WTC11 (cell line): Measurements from ENCODE around the gene GAS1. TPM values are rescaled to one million over a fixed set of nuclear protein-coding genes. Genes with fewer than 3 reads are reported as not detected.

Experiments
- ATAC-seq: fragments of 200-7000 bp; cut with Tn5 transposase; 2 replicates; pipeline ENCODE4 v1.10.0; 2021; ENCODE audit warnings: mild to moderate bottlenecking, moderate library complexity
- CTCF ChIA-PET: fragments of 300-600 bp; sonication (Branson Sonifier 250); formaldehyde crosslinking; loops from one replicate; lab custom pipeline; 2021; ENCODE audit warnings: antibody characterized with exemption; lab: Charles Lee
- POLR2A ChIA-PET: fragments of 350-600 bp; sonication (Branson Sonifier 250); formaldehyde crosslinking; loops from one replicate; lab custom pipeline; 2021; ENCODE audit warnings: antibody characterized with exemption; lab: Charles Lee
- DNase-seq: peaks from one replicate; pipeline ENCODE4 v3.0.0; 2021; ENCODE audit warnings: low spot score
- H3K27ac Mint-ChIP-seq: 2 replicates; pipeline ENCODE4 v1.8.0; 2021; ENCODE audit warnings: mixed read lengths
- H3K27me3 Mint-ChIP-seq: 2 replicates; pipeline ENCODE4 v1.8.0; 2021; ENCODE audit warnings: low read depth, mild to moderate bottlenecking, moderate library complexity, mixed read lengths
- H3K36me3 Mint-ChIP-seq: 2 replicates; pipeline ENCODE4 v1.8.0; 2021; ENCODE audit warnings: mixed read lengths
- H3K4me1 Mint-ChIP-seq: 2 replicates; pipeline ENCODE4 v1.8.0; 2022; ENCODE audit warnings: mixed read lengths
- H3K4me3 Mint-ChIP-seq: 2 replicates; pipeline ENCODE4 v1.8.0; 2021; ENCODE audit warnings: mild to moderate bottlenecking, moderate library complexity, mixed read lengths
- H3K9me3 Mint-ChIP-seq: 2 replicates; pipeline ENCODE4 v1.8.0; 2021; ENCODE audit warnings: mixed read lengths
- ESRRA ChIP-seq: sonication (generic); formaldehyde crosslinking; IDR thresholded peaks from 2 replicates; pipeline ENCODE4 v1.8.1; 2022; ENCODE audit warnings: mild to moderate bottlenecking, missing genetic modification reagents, borderline replicate concordance
- SMAD3 ChIP-seq: sonication (generic); formaldehyde crosslinking; IDR thresholded peaks from 2 replicates; pipeline ENCODE4 v1.8.0; 2022; ENCODE audit warnings: missing genetic modification reagents, mild to moderate bottlenecking, borderline replicate concordance
- SMAD4 ChIP-seq: sonication (generic); formaldehyde crosslinking; IDR thresholded peaks from 2 replicates; pipeline ENCODE4 v1.8.0; 2022; ENCODE audit warnings: mild to moderate bottlenecking, missing genetic modification reagents
- ZNF121 ChIP-seq: sonication (generic); formaldehyde crosslinking; IDR thresholded peaks from 2 replicates; pipeline ENCODE4 v1.8.0; 2023; ENCODE audit warnings: missing genetic modification reagents
- ZNF671 ChIP-seq: fragments of 250-450 bp; sonication (Bioruptor Pico); IDR thresholded peaks from 2 replicates; pipeline ENCODE4 v1.8.0; 2021; ENCODE audit warnings: mild to moderate bottlenecking
- total RNA-seq: library from RNA; stranded (reverse); gene quantifications from 3 replicates; pipeline ENCODE4 v1.2.3, GENCODE V29; 2021
- TF ChIP-seq, protein P1 (sequence below): fragments of 250-450 bp; sonication (Bioruptor Pico); IDR thresholded peaks from 2 replicates; pipeline ENCODE4 v1.9.0; 2021; ENCODE audit warnings: mild to moderate bottlenecking
- TF ChIP-seq, protein P2 (sequence below): sonication (generic); formaldehyde crosslinking; IDR thresholded peaks from 2 replicates; pipeline ENCODE4 v1.8.1; 2023; ENCODE audit warnings: mild to moderate bottlenecking, missing genetic modification reagents
- TF ChIP-seq, protein P3 (sequence below): fragments of 250-450 bp; sonication (Bioruptor Pico); conservative IDR thresholded peaks from 2 replicates; pipeline ENCODE4 v1.9.0; 2021; ENCODE audit warnings: mild to moderate bottlenecking
- TF ChIP-seq, protein P4 (sequence below): sonication (generic); formaldehyde crosslinking; IDR thresholded peaks from 2 replicates; pipeline ENCODE4 v1.8.0; 2023; ENCODE audit warnings: missing genetic modification reagents, mild to moderate bottlenecking, borderline replicate concordance
- TF ChIP-seq, protein P5 (sequence below): sonication (generic); formaldehyde crosslinking; IDR thresholded peaks from 2 replicates; pipeline ENCODE4 v1.8.0; 2023; ENCODE audit warnings: mild to moderate bottlenecking, missing genetic modification reagents
- TF ChIP-seq, protein P6 (sequence below): sonication (generic); formaldehyde crosslinking; IDR thresholded peaks from 2 replicates; pipeline ENCODE4 v1.8.1; 2023; ENCODE audit warnings: mild to moderate bottlenecking, missing genetic modification reagents, borderline replicate concordance
- TF ChIP-seq, protein P7 (sequence below): sonication (generic); formaldehyde crosslinking; IDR thresholded peaks from 2 replicates; pipeline ENCODE4 v1.8.1; 2023; ENCODE audit warnings: mild to moderate bottlenecking, moderate library complexity, missing genetic modification reagents
- TF ChIP-seq, protein P8 (sequence below): sonication (generic); formaldehyde crosslinking; conservative IDR thresholded peaks from 2 replicates; pipeline ENCODE4 v1.8.1; 2023; ENCODE audit warnings: mild to moderate bottlenecking, low read depth, missing genetic modification reagents, moderate library complexity

Gene GAS1
- total RNA-seq, 1 experiment from 2014 or later, result 5.0 TPM

DNA sequence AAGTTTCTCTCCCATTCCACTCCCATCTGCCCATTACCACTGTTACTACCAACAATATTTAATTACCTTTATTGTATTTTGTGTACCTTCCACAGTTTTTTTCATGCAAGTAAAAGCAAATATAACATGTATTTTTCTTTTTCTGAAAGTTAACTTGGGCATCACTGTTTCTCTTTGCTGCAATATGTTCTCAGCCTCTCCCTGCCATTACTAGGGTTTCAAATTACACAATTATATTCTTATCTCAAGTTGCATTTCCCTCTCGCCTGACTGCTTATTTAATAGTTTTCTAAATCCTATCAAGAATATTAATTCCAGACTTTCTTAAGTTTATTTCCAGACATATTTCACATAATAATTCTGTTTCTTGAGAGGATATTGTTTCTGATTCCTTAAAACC lies 46.9 kb upstream of the GAS1 start (continued):
- TF ChIP-seq, protein P1, sequence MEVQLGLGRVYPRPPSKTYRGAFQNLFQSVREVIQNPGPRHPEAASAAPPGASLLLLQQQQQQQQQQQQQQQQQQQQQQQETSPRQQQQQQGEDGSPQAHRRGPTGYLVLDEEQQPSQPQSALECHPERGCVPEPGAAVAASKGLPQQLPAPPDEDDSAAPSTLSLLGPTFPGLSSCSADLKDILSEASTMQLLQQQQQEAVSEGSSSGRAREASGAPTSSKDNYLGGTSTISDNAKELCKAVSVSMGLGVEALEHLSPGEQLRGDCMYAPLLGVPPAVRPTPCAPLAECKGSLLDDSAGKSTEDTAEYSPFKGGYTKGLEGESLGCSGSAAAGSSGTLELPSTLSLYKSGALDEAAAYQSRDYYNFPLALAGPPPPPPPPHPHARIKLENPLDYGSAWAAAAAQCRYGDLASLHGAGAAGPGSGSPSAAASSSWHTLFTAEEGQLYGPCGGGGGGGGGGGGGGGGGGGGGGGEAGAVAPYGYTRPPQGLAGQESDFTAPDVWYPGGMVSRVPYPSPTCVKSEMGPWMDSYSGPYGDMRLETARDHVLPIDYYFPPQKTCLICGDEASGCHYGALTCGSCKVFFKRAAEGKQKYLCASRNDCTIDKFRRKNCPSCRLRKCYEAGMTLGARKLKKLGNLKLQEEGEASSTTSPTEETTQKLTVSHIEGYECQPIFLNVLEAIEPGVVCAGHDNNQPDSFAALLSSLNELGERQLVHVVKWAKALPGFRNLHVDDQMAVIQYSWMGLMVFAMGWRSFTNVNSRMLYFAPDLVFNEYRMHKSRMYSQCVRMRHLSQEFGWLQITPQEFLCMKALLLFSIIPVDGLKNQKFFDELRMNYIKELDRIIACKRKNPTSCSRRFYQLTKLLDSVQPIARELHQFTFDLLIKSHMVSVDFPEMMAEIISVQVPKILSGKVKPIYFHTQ (CRISPR knock-in tag), result no peak
- TF ChIP-seq, protein P2, sequence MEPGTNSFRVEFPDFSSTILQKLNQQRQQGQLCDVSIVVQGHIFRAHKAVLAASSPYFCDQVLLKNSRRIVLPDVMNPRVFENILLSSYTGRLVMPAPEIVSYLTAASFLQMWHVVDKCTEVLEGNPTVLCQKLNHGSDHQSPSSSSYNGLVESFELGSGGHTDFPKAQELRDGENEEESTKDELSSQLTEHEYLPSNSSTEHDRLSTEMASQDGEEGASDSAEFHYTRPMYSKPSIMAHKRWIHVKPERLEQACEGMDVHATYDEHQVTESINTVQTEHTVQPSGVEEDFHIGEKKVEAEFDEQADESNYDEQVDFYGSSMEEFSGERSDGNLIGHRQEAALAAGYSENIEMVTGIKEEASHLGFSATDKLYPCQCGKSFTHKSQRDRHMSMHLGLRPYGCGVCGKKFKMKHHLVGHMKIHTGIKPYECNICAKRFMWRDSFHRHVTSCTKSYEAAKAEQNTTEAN (CRISPR knock-in tag), result no peak
- TF ChIP-seq ZNF121, result no peak
- TF ChIP-seq, protein P3, sequence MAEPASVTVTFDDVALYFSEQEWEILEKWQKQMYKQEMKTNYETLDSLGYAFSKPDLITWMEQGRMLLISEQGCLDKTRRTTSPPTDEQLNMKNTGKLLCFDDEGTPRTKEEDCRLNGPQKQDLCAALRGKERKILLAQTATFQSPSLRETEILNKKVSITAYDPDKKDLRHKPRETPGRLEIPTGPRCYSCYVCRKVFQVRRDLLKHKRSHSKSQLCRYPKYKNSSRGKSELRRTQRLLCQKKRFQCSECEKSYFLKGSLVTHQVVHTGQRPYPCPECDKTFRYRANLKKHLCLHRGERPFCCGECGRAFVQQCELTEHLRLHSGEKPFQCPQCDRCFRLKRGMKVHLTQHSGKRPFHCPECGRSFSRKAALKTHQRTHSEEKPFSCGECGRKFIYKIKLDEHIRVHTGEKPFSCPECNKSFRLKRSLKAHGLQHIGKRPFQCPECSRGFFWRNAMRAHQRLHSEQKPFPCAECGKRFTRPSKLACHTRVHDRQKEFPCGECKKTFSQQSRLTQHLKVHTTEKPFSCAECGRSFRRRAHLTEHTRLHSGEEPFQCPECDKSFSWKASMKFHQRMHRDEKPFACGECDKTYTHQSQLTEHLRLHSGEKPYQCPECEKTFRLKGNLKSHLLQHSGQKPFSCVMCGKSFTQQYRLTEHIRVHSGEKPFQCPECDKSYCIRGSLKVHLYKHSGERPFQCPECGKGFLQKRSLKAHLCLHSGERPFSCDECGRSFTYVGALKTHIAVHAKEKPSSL (CRISPR knock-in tag), result no peak
- TF ChIP-seq, protein P4, sequence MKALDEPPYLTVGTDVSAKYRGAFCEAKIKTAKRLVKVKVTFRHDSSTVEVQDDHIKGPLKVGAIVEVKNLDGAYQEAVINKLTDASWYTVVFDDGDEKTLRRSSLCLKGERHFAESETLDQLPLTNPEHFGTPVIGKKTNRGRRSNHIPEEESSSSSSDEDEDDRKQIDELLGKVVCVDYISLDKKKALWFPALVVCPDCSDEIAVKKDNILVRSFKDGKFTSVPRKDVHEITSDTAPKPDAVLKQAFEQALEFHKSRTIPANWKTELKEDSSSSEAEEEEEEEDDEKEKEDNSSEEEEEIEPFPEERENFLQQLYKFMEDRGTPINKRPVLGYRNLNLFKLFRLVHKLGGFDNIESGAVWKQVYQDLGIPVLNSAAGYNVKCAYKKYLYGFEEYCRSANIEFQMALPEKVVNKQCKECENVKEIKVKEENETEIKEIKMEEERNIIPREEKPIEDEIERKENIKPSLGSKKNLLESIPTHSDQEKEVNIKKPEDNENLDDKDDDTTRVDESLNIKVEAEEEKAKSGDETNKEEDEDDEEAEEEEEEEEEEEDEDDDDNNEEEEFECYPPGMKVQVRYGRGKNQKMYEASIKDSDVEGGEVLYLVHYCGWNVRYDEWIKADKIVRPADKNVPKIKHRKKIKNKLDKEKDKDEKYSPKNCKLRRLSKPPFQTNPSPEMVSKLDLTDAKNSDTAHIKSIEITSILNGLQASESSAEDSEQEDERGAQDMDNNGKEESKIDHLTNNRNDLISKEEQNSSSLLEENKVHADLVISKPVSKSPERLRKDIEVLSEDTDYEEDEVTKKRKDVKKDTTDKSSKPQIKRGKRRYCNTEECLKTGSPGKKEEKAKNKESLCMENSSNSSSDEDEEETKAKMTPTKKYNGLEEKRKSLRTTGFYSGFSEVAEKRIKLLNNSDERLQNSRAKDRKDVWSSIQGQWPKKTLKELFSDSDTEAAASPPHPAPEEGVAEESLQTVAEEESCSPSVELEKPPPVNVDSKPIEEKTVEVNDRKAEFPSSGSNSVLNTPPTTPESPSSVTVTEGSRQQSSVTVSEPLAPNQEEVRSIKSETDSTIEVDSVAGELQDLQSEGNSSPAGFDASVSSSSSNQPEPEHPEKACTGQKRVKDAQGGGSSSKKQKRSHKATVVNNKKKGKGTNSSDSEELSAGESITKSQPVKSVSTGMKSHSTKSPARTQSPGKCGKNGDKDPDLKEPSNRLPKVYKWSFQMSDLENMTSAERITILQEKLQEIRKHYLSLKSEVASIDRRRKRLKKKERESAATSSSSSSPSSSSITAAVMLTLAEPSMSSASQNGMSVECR (CRISPR knock-in tag), result no peak
- no peak for TF ChIP-seq SMAD4 (CRISPR knock-in tag)

DNA sequence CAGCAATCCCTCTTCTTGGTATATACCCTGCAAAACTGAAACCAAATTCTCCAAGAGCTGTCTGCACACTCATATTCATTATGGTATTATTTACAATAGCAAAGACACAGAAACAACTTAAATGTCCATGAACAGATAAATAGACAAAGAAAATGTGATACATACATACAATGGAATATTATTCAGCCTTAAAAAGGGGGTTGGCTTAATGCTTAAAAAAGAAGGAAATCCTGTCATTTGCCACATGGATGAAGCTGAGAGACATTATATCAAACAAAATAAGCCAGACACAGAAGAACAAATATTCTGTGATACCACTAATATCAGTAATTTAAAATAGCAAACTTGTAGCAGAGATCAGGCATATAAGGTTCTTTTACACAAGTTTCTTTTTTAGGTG lies 46.5 kb upstream of the GAS1 start:
- Mint-ChIP-seq H3K36me3 (no peaks in the 10 kb centered on the region), H3K9me3 (no peaks in the 10 kb centered on the region), H3K4me3 (no peak overlapping the region), H3K27me3 (no peaks in the 10 kb centered on the region; the same call in 1 of the 2 replicates), H3K27ac (no peak overlapping the region), H3K4me1 (no peaks in the 10 kb centered on the region)
- CTCF ChIA-PET, result no interaction called here
- DNase-seq (no peak), ATAC-seq (no peak)
- POLR2A ChIA-PET, result no interaction called here
- TF ChIP-seq, protein P5, sequence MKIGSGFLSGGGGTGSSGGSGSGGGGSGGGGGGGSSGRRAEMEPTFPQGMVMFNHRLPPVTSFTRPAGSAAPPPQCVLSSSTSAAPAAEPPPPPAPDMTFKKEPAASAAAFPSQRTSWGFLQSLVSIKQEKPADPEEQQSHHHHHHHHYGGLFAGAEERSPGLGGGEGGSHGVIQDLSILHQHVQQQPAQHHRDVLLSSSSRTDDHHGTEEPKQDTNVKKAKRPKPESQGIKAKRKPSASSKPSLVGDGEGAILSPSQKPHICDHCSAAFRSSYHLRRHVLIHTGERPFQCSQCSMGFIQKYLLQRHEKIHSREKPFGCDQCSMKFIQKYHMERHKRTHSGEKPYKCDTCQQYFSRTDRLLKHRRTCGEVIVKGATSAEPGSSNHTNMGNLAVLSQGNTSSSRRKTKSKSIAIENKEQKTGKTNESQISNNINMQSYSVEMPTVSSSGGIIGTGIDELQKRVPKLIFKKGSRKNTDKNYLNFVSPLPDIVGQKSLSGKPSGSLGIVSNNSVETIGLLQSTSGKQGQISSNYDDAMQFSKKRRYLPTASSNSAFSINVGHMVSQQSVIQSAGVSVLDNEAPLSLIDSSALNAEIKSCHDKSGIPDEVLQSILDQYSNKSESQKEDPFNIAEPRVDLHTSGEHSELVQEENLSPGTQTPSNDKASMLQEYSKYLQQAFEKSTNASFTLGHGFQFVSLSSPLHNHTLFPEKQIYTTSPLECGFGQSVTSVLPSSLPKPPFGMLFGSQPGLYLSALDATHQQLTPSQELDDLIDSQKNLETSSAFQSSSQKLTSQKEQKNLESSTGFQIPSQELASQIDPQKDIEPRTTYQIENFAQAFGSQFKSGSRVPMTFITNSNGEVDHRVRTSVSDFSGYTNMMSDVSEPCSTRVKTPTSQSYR (CRISPR knock-in tag), result no peak
- TF ChIP-seq, protein P6, sequence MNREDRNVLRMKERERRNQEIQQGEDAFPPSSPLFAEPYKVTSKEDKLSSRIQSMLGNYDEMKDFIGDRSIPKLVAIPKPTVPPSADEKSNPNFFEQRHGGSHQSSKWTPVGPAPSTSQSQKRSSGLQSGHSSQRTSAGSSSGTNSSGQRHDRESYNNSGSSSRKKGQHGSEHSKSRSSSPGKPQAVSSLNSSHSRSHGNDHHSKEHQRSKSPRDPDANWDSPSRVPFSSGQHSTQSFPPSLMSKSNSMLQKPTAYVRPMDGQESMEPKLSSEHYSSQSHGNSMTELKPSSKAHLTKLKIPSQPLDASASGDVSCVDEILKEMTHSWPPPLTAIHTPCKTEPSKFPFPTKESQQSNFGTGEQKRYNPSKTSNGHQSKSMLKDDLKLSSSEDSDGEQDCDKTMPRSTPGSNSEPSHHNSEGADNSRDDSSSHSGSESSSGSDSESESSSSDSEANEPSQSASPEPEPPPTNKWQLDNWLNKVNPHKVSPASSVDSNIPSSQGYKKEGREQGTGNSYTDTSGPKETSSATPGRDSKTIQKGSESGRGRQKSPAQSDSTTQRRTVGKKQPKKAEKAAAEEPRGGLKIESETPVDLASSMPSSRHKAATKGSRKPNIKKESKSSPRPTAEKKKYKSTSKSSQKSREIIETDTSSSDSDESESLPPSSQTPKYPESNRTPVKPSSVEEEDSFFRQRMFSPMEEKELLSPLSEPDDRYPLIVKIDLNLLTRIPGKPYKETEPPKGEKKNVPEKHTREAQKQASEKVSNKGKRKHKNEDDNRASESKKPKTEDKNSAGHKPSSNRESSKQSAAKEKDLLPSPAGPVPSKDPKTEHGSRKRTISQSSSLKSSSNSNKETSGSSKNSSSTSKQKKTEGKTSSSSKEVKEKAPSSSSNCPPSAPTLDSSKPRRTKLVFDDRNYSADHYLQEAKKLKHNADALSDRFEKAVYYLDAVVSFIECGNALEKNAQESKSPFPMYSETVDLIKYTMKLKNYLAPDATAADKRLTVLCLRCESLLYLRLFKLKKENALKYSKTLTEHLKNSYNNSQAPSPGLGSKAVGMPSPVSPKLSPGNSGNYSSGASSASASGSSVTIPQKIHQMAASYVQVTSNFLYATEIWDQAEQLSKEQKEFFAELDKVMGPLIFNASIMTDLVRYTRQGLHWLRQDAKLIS, result no peak
- TF ChIP-seq SMAD3 (no peak), ESRRA (CRISPR knock-in tag) (no peak), ZNF671 (no peak)
- TF ChIP-seq, protein P7, sequence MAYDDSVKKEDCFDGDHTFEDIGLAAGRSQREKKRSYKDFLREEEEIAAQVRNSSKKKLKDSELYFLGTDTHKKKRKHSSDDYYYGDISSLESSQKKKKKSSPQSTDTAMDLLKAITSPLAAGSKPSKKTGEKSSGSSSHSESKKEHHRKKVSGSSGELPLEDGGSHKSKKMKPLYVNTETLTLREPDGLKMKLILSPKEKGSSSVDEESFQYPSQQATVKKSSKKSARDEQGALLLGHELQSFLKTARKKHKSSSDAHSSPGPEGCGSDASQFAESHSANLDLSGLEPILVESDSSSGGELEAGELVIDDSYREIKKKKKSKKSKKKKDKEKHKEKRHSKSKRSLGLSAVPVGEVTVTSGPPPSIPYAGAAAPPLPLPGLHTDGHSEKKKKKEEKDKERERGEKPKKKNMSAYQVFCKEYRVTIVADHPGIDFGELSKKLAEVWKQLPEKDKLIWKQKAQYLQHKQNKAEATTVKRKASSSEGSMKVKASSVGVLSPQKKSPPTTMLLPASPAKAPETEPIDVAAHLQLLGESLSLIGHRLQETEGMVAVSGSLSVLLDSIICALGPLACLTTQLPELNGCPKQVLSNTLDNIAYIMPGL (CRISPR knock-in tag), result no peak
- TF ChIP-seq, protein P8, sequence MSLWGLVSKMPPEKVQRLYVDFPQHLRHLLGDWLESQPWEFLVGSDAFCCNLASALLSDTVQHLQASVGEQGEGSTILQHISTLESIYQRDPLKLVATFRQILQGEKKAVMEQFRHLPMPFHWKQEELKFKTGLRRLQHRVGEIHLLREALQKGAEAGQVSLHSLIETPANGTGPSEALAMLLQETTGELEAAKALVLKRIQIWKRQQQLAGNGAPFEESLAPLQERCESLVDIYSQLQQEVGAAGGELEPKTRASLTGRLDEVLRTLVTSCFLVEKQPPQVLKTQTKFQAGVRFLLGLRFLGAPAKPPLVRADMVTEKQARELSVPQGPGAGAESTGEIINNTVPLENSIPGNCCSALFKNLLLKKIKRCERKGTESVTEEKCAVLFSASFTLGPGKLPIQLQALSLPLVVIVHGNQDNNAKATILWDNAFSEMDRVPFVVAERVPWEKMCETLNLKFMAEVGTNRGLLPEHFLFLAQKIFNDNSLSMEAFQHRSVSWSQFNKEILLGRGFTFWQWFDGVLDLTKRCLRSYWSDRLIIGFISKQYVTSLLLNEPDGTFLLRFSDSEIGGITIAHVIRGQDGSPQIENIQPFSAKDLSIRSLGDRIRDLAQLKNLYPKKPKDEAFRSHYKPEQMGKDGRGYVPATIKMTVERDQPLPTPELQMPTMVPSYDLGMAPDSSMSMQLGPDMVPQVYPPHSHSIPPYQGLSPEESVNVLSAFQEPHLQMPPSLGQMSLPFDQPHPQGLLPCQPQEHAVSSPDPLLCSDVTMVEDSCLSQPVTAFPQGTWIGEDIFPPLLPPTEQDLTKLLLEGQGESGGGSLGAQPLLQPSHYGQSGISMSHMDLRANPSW, result no peak
